ENCODE results near the gene IFT88. TPM values are rescaled to one million over a fixed set of nuclear protein-coding genes. Genes with fewer than 3 reads are reported as not detected.

The IFT88 gene
- total and polyA plus RNA-seq, 2 of the 4 experiments (the other 2 are of a cell fraction): 5.5 to 8.6 TPM

DNA sequence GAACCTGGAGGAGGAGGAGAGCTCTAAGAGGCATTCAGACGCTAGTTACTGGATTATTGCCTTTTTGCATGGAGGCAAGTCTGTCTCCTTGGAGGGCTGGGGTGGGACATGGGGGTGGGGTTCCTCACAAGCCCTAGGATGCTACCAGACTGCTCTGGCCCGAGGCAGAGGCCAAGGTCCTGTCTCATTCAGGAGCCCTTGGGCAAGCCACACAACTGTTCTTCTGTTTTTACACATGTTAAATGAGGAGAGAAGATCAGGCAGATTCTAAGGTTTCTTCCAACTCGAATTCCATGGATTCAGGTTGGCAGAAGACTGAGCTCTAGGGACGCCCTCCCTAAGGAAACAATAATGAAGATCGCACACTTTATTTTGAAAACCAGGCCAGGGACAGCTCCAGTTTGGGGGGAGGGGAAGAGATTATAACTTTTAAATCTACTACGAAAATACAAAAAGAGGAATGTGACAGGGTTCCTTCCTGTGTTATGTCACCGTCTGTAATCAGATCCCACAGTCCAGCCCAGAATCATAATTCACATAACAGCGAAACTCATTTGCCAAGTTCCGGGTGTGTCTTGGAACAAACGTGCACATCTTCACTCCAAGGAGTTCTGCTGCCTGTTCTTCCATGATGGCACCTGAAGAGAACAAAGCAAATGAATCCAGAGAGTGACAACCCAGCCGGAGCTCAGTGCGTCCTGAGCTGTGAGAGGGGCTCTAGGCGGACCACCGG lies 161.8 kb downstream of the IFT88 start:
- H3K4ac ChIP-seq (ENCODE audit: low read depth, low read length): no peak overlapping the region
- no peak overlapping the region for H4K91ac ChIP-seq (ENCODE audit: insufficient read depth, low read depth, low read length)
- H2BK5ac ChIP-seq (ENCODE audit: low read depth, low read length, poor library complexity, severe bottlenecking): no peak overlapping the region
- ATAC-seq (ENCODE audit: low read depth) (no peak), DNase-seq (no peak)
- H3K9me3 ChIP-seq (ENCODE audit: control insufficient read depth, insufficient read depth, low read length): no peaks in the 10 kb centered on the region
- H3K56ac ChIP-seq (ENCODE audit: extremely low read depth, insufficient read depth, low read length): no peak overlapping the region
- no peaks in the 10 kb centered on the region for H3K4me1 ChIP-seq (ENCODE audit: control insufficient read depth, insufficient read depth, low read length)
- in situ Hi-C loops (cut with MboI; ENCODE audit: low sequenced_read_pairs) (no loop called here), dilution Hi-C loops (cut with HindIII; ENCODE audit: low sequenced_read_pairs, unreplicated experiment) (no loop called here), intact Hi-C loops (cut with micrococcal nuclease) (no loop called here)
- H4K20me1 ChIP-seq (ENCODE audit: insufficient read depth, low read length): no peaks in the 10 kb centered on the region
- no peak overlapping the region for H3K27ac ChIP-seq (ENCODE audit: insufficient read depth, low read length)
- no peak overlapping the region for H2BK20ac ChIP-seq (ENCODE audit: low read depth, low read length)
- no peak for TF ChIP-seq FOS (IDR thresholded peaks at IDR 0.05; ENCODE audit: low read depth, low read length)
- TF ChIP-seq CEBPB (IDR thresholded peaks at IDR 0.05; ENCODE audit: low read depth, low read length): no peak
- TF ChIP-seq SMC3 (IDR thresholded peaks at IDR 0.05; ENCODE audit: low read depth, low read length): no peak
- TF ChIP-seq RAD21 (IDR thresholded peaks at IDR 0.05; ENCODE audit: low read length): no peak
- TF ChIP-seq, protein P1, sequence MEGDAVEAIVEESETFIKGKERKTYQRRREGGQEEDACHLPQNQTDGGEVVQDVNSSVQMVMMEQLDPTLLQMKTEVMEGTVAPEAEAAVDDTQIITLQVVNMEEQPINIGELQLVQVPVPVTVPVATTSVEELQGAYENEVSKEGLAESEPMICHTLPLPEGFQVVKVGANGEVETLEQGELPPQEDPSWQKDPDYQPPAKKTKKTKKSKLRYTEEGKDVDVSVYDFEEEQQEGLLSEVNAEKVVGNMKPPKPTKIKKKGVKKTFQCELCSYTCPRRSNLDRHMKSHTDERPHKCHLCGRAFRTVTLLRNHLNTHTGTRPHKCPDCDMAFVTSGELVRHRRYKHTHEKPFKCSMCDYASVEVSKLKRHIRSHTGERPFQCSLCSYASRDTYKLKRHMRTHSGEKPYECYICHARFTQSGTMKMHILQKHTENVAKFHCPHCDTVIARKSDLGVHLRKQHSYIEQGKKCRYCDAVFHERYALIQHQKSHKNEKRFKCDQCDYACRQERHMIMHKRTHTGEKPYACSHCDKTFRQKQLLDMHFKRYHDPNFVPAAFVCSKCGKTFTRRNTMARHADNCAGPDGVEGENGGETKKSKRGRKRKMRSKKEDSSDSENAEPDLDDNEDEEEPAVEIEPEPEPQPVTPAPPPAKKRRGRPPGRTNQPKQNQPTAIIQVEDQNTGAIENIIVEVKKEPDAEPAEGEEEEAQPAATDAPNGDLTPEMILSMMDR (conservative IDR thresholded peaks at IDR 0.05; ENCODE audit: low read depth, low read length): no peak
- TF ChIP-seq NFE2L2 (IDR thresholded peaks at IDR 0.05; ENCODE audit: low read depth, low read length): no peak
- TF ChIP-seq MXI1 (IDR thresholded peaks at IDR 0.05; ENCODE audit: borderline replicate concordance, low read depth, low read length): no peak
- TF ChIP-seq RCOR1 (IDR thresholded peaks at IDR 0.05; ENCODE audit: insufficient replicate concordance, low read length): no peak
- TF ChIP-seq, protein P2, sequence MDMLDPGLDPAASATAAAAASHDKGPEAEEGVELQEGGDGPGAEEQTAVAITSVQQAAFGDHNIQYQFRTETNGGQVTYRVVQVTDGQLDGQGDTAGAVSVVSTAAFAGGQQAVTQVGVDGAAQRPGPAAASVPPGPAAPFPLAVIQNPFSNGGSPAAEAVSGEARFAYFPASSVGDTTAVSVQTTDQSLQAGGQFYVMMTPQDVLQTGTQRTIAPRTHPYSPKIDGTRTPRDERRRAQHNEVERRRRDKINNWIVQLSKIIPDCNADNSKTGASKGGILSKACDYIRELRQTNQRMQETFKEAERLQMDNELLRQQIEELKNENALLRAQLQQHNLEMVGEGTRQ (IDR thresholded peaks at IDR 0.05; ENCODE audit: low read depth, low read length): no peak
- TF ChIP-seq CHD1 (IDR thresholded peaks at IDR 0.05; ENCODE audit: low read depth, low read length): no peak
- TF ChIP-seq BHLHE40 (IDR thresholded peaks at IDR 0.05; ENCODE audit: low read depth, low read length): no peak
- TF ChIP-seq POLR2A (IDR thresholded peaks at IDR 0.05; ENCODE audit: low read depth, low read length): no peak
- TF ChIP-seq RFX5 (IDR thresholded peaks at IDR 0.05; ENCODE audit: low read depth, low read length): no peak
- TF ChIP-seq, protein P3, sequence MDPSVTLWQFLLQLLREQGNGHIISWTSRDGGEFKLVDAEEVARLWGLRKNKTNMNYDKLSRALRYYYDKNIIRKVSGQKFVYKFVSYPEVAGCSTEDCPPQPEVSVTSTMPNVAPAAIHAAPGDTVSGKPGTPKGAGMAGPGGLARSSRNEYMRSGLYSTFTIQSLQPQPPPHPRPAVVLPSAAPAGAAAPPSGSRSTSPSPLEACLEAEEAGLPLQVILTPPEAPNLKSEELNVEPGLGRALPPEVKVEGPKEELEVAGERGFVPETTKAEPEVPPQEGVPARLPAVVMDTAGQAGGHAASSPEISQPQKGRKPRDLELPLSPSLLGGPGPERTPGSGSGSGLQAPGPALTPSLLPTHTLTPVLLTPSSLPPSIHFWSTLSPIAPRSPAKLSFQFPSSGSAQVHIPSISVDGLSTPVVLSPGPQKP (IDR thresholded peaks at IDR 0.05; ENCODE audit: borderline replicate concordance, low read depth, low read length): no peak
- TF ChIP-seq MAZ (IDR thresholded peaks at IDR 0.05; ENCODE audit: borderline replicate concordance, low read depth, low read length): no peak
- no peak for TF ChIP-seq MAFK (IDR thresholded peaks at IDR 0.05; ENCODE audit: low read depth, low read length)
- CTCF ChIA-PET: no interaction called here
- H3K79me1 ChIP-seq (ENCODE audit: low read depth in 1 of 2, low read length in 2 of 2): no peaks in the 10 kb centered on the region
- no peak overlapping the region for H3K4me3 ChIP-seq (ENCODE audit: insufficient read depth, low read depth, low read length)
- no peak overlapping the region for H4K5ac ChIP-seq (ENCODE audit: low read depth, low read length)
- H2AFZ ChIP-seq (replicated peaks; ENCODE audit: low read length, poor library complexity): no peak overlapping the region
- WGBS, 2 experiments (ENCODE audit: extremely low coverage in 2 of 2, insufficient read length in 1 of 2): 60% methylated on average over 1 of the region's 14 CpGs; no CpG with 5 or more reads in 1 of the 2 experiments
- H3K27me3 ChIP-seq (ENCODE audit: control insufficient read depth, insufficient read depth, low read length): no peaks in the 10 kb centered on the region
- no peaks in the 10 kb centered on the region for H3K9me1 ChIP-seq (ENCODE audit: insufficient read depth, low read length)
- no peak overlapping the region for H3K4me2 ChIP-seq (ENCODE audit: low read depth, low read length)
- POLR2A ChIA-PET (ENCODE audit: unreplicated experiment): interaction anchor here (0.6 kb wide), 1 partner anchor 173 kb away, joined by 5 read pairs; no protein-coding TSS in a partner anchor
- no peak overlapping the region for H2BK120ac ChIP-seq (ENCODE audit: low read depth, low read length)
- H2AK5ac ChIP-seq (ENCODE audit: low read depth, low read length): no peak overlapping the region
- no peak overlapping the region for H4K8ac ChIP-seq (ENCODE audit: low read depth in 2 of 2, low read length in 2 of 2)
- no peak overlapping the region for H3K23ac ChIP-seq (ENCODE audit: low read depth, low read length)
- H3K18ac ChIP-seq (ENCODE audit: low read depth, low read length): no peak overlapping the region
- H2AK9ac ChIP-seq (replicated peaks; ENCODE audit: low read depth, low read length, poor library complexity): no peak overlapping the region
- no peak overlapping the region for H2BK15ac ChIP-seq (ENCODE audit: low read depth, low read length)
- no peak overlapping the region for H3K14ac ChIP-seq (replicated peaks; ENCODE audit: low read depth, low read length)
- no TSS peak for BruUV-seq (replicated peaks)
- H3K36me3 ChIP-seq (ENCODE audit: control insufficient read depth, insufficient read depth, low read length): peaks cover 4% of the 10 kb centered on the region; the same call in 1 of the 2 replicates
- H3K9ac ChIP-seq (ENCODE audit: low read depth, low read length): no peak overlapping the region

All from IMR-90 (cell line).